ENCODE data around the gene TEX14. TPM values are rescaled to one million over a fixed set of nuclear protein-coding genes. Genes with fewer than 3 reads are reported as not detected.

The TEX14 gene
- total and polyA plus RNA-seq, 2 donors (not counting 3 experiments of a cell fraction or from before 2014, with no cell fraction given), result 0.10 TPM; not detected in 1

DNA sequence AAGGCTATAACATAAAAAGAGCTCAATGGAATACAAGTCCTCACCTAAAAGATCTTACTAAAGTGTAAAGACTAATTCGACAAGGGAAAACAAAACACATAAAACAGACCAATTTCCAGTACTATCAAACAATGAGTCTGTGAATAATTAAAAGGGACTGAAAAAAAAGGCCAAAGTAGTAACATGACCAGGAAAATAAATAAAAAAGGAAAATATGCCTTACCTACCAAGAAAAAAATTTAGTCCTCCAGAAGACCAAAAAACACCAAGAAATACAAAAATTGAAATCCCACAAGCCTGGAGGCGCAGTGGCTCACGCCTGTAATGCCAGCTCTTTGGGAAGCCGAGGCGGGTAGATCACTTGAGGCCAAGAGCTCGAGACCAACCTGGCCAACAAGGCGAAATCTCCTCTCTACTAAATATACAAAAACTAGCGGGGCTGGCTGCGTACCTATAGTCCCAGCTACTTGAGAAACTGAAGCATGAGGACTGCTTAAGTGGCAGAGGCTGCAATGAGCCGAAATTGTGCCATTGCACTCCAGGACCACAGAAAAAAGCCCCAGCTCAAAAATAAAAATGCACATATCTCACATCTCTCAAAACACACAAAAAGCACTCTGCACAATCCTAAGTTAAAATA is 60.8 kb downstream of the TEX14 start:
- ChIA-PET CTCF (interaction anchor here (1.1 to 3.1 kb wide), 8 partner anchors 12 to 374 kb away, joined by 3 to 30 read pairs (median 10); no protein-coding TSS in a partner anchor), POLR2A (interaction anchor here (0.5 to 4.5 kb wide), 42 partner anchors 10 to 623 kb away, joined by 3 to 105 read pairs (median 5); partner anchors contain the start of genes MTMR4, PRR11, RAD51C and SKA2)
- Histone ChIP-seq H3K9me3 (replicated peaks; ENCODE audit: control insufficient read depth, insufficient read depth, low read length) (no peaks in the 10 kb centered on the region), H3K36me3 (ENCODE audit: control insufficient read depth in 2 of 2, extremely low read depth in 1 of 2, insufficient read depth in 2 of 2, low read length in 2 of 2) (no peaks in the 10 kb centered on the region), H3K79me2 (ENCODE audit: control insufficient read depth, insufficient read depth, low read length) (no peaks in the 10 kb centered on the region), H3K27me3 (ENCODE audit: control insufficient read depth in 2 of 2, insufficient read depth in 2 of 2, low read length in 2 of 2) (no peaks in the 10 kb centered on the region), H4K20me1 (replicated peaks; ENCODE audit: control insufficient read depth, extremely low read depth, insufficient read depth, low read length) (no peaks in the 10 kb centered on the region), H3K9ac (replicated peaks; ENCODE audit: extremely low read depth, insufficient read depth, low read length) (no peak overlapping the region), H2AFZ (ENCODE audit: low read depth, low read length) (no peak overlapping the region), H3K4me3 (replicated peaks in 1 of 3; ENCODE audit: insufficient read depth in 1 of 3, low read depth in 1 of 3, low read length in 3 of 3) (no peak overlapping the region), H3K4me1 (ENCODE audit: control insufficient read depth, extremely low read depth, insufficient read depth, low read length) (peaks cover 11% of the 10 kb centered on the region), H3K4me2 (ENCODE audit: insufficient read depth, low read length) (peak overlapping the region; percentile 12), H3K27ac (ENCODE audit: insufficient read depth, low read depth, low read length) (no peak overlapping the region), H3K9me1 (replicated peaks; ENCODE audit: control insufficient read depth, extremely low read depth, insufficient read depth, low read length) (no peaks in the 10 kb centered on the region)
- BruUV-seq (replicated peaks), result no TSS peak
- TF ChIP-seq POLR2AphosphoS5 (IDR thresholded peaks at IDR 0.05; ENCODE audit: insufficient read depth, low read depth, low read length), result no peak
- no peak for TF ChIP-seq EZH2 (IDR thresholded peaks at IDR 0.05; ENCODE audit: borderline replicate concordance, low read depth, low read length, severe bottlenecking)
- dilution Hi-C loops (cut with MboI; ENCODE audit: extremely low pct_ligation_motif_present, low sequenced_read_pairs), result loop anchor here (10.0 kb wide), 1 partner anchor 74 kb away; no protein-coding TSS in a partner anchor
- DNase-seq (ENCODE audit: low read depth, low spot score), result no peak
- no peak for FAIRE-seq
- intact Hi-C loops (cut with micrococcal nuclease), result loop anchor here (1.0 kb wide), 4 partner anchors 28 to 113 kb away; partner anchors contain the start of genes RAD51C and TEX14

DNA sequence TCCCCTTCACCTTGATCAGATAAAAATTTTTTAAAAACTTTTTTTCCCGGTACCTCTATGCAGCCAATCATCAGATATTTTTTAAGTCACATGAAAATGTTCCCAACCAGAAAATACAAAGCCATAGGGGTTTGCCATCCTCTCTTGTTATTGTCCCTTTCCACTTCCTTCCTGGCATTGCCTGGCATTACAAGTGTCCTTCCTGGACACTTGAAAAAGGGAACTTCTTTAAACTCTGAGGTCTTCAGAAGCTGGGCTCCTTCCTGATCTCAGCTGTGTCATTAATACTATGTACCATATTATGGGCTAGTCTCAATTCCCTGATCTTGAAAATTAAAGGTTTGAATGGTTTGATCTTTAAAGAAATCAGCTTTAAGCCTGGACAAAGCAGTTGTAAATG is 64.9 kb downstream of the TEX14 start:
- no peak overlapping the region for H3K4me2 ChIP-seq (ENCODE audit: insufficient read depth, low read length)
- H3K27ac ChIP-seq (ENCODE audit: insufficient read depth, low read depth, low read length), result no peak overlapping the region
- dilution Hi-C loops (cut with MboI; ENCODE audit: extremely low pct_ligation_motif_present, low sequenced_read_pairs), result no loop called here
- no peaks in the 10 kb centered on the region for H3K27me3 ChIP-seq (ENCODE audit: control insufficient read depth in 2 of 2, insufficient read depth in 2 of 2, low read length in 2 of 2)
- peaks cover 7% of the 10 kb centered on the region for H3K4me1 ChIP-seq (ENCODE audit: control insufficient read depth, extremely low read depth, insufficient read depth, low read length)
- H3K79me2 ChIP-seq (ENCODE audit: control insufficient read depth, insufficient read depth, low read length), result no peaks in the 10 kb centered on the region
- H4K20me1 ChIP-seq (replicated peaks; ENCODE audit: control insufficient read depth, extremely low read depth, insufficient read depth, low read length), result no peaks in the 10 kb centered on the region
- no peaks in the 10 kb centered on the region for H3K9me3 ChIP-seq (replicated peaks; ENCODE audit: control insufficient read depth, insufficient read depth, low read length)
- no peak overlapping the region for H3K9ac ChIP-seq (replicated peaks; ENCODE audit: extremely low read depth, insufficient read depth, low read length)
- no peak for TF ChIP-seq FOS (IDR thresholded peaks at IDR 0.05; ENCODE audit: borderline replicate concordance, insufficient read depth, low read length)
- TF ChIP-seq, protein P1, sequence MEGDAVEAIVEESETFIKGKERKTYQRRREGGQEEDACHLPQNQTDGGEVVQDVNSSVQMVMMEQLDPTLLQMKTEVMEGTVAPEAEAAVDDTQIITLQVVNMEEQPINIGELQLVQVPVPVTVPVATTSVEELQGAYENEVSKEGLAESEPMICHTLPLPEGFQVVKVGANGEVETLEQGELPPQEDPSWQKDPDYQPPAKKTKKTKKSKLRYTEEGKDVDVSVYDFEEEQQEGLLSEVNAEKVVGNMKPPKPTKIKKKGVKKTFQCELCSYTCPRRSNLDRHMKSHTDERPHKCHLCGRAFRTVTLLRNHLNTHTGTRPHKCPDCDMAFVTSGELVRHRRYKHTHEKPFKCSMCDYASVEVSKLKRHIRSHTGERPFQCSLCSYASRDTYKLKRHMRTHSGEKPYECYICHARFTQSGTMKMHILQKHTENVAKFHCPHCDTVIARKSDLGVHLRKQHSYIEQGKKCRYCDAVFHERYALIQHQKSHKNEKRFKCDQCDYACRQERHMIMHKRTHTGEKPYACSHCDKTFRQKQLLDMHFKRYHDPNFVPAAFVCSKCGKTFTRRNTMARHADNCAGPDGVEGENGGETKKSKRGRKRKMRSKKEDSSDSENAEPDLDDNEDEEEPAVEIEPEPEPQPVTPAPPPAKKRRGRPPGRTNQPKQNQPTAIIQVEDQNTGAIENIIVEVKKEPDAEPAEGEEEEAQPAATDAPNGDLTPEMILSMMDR (IDR thresholded peaks at IDR 0.05; ENCODE audit: extremely low read depth in 1 of 2, insufficient read depth in 1 of 2, low read depth in 1 of 2, low read length in 2 of 2), result no peak
- intact Hi-C loops (cut with micrococcal nuclease), result no loop called here
- H3K9me1 ChIP-seq (replicated peaks; ENCODE audit: control insufficient read depth, extremely low read depth, insufficient read depth, low read length), result no peaks in the 10 kb centered on the region
- H2AFZ ChIP-seq (ENCODE audit: low read depth, low read length), result no peak overlapping the region
- H3K36me3 ChIP-seq (ENCODE audit: control insufficient read depth in 2 of 2, extremely low read depth in 1 of 2, insufficient read depth in 2 of 2, low read length in 2 of 2), result no peaks in the 10 kb centered on the region
- no TSS peak for BruUV-seq (replicated peaks)
- ChIA-PET CTCF (interaction anchor here (1.1 kb wide), 1 partner anchor 108 kb away, joined by 5 read pairs; no protein-coding TSS in a partner anchor), POLR2A (interaction anchor here (0.7 to 0.8 kb wide), 2 partner anchors 93 to 108 kb away, joined by 8 read pairs; no protein-coding TSS in a partner anchor)
- FAIRE-seq (no peak), DNase-seq (ENCODE audit: low read depth, low spot score) (no peak)
- H3K4me3 ChIP-seq (replicated peaks in 1 of 3; ENCODE audit: insufficient read depth in 1 of 3, low read depth in 1 of 3, low read length in 3 of 3), result no peak overlapping the region

Measured in endothelial cell of umbilical vein (primary cell).